DND-41 (cell line): ENCODE data around the gene IPO4.

Experiments used
- ATAC-seq: fragments of 200-7000 bp; cut with Tn5 transposase; 3 replicates; pipeline ENCODE4 v1.9.1; 2021; ENCODE audit warnings: low read depth; ENCODE audit not compliant: insufficient read depth
- DNase-seq: peaks from one replicate; pipeline ENCODE4 v3.0.0-alpha.2; 2020
- H2AFZ ChIP-seq: 2 replicates; pipeline ENCODE4 v1.6.0; 2012; ENCODE audit warnings: low read depth, low read length
- H3K27ac ChIP-seq: 2 replicates; pipeline ENCODE4 v1.5.1; 2012; ENCODE audit warnings: low read length, inconsistent platforms
- H3K27me3 ChIP-seq: fragments of 200-600 bp; sonication (generic); 2 replicates; pipeline ENCODE4 v1.6.0; 2012; ENCODE audit warnings: low read length, mild to moderate bottlenecking, inconsistent platforms; ENCODE audit not compliant: insufficient read depth, poor library complexity
- H3K36me3 ChIP-seq: 2 replicates; pipeline ENCODE4 v1.5.1; 2012; ENCODE audit warnings: low read length, inconsistent platforms; ENCODE audit not compliant: insufficient read depth
- H3K4me1 ChIP-seq: 2 replicates; pipeline ENCODE4 v1.5.1; 2012; ENCODE audit warnings: mild to moderate bottlenecking, low read length; ENCODE audit not compliant: insufficient read depth
- H3K4me2 ChIP-seq: 2 replicates; pipeline ENCODE4 v1.6.0; 2012; ENCODE audit warnings: mild to moderate bottlenecking, moderate library complexity, low read length, inconsistent platforms; ENCODE audit not compliant: insufficient read depth
- H3K4me3 ChIP-seq, 2 experiments: fragments of 200-600 bp in 1 of 2; shearing (Covaris generic) in 1 of 2; 2 replicates each; pipeline ENCODE4 v1.5.1; 2012 to 2016; ENCODE audit warnings: inconsistent platforms in 2 of 2, low read length in 2 of 2, mild to moderate bottlenecking in 2 of 2, low read depth in 1 of 2, moderate library complexity in 1 of 2
- H3K79me2 ChIP-seq: 2 replicates; pipeline ENCODE4 v1.6.0; 2012; ENCODE audit warnings: low read length, inconsistent platforms; ENCODE audit not compliant: insufficient read depth
- H3K9ac ChIP-seq: 2 replicates; pipeline ENCODE4 v1.6.0; 2012; ENCODE audit warnings: low read depth, mild to moderate bottlenecking, inconsistent platforms, low read length, moderate library complexity
- H3K9me3 ChIP-seq: 2 replicates; pipeline ENCODE4 v1.5.1; 2012; ENCODE audit warnings: low read length, moderate library complexity, mild to moderate bottlenecking, inconsistent platforms; ENCODE audit not compliant: insufficient read depth, severe bottlenecking
- H4K20me1 ChIP-seq: 2 replicates; pipeline ENCODE4 v1.6.0; 2012; ENCODE audit warnings: low read length; ENCODE audit not compliant: insufficient read depth
- CTCF ChIP-seq: IDR thresholded peaks from 2 replicates; pipeline ENCODE4 v1.5.1; 2012; ENCODE audit warnings: borderline replicate concordance, low read length, moderate library complexity, mild to moderate bottlenecking; ENCODE audit not compliant: poor library complexity, severe bottlenecking; ENCODE audit errors: extremely low read depth
- EZH2 ChIP-seq: IDR thresholded peaks from 3 replicates; pipeline ENCODE4 v1.6.1; 2012; ENCODE audit warnings: borderline replicate concordance, low read depth, mild to moderate bottlenecking, moderate library complexity, low read length, inconsistent platforms; ENCODE audit not compliant: severe bottlenecking

IPO4 gene

DNA sequence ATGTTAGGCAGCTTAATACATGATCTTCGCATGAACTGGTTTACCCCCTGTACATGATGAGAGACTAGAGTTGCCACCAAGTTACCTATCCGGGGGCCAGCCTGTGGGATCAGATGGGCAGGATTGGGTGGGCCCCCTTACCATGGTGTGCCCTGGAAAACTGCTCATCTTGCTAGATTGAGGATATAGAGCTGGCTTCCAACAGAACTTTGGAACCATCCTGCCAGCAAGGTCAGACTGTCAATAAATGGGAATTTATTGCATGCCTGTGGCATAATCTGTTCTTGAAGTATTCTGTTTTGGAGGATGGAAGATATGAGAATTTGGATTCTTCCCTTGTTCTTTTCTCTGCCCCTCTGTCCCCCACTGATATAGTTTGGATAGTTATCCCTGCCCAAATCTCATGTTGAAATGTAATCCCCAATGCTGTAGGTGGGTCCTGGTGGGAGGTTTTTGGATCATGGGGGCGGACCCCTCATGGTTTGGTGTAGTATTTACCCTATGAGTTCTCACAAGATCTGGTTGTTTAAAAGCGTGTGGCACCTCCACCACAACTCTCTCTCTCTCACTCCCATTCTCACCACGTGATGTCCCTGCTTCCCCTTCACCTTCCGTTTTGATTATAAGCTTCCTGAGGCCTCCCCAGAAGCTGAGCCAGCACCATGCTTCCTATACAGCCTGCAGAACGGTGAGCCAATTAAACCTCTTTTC, 10.4 kb upstream of the IPO4 start:
- H3K4me2 ChIP-seq, result no peak overlapping the region
- no peak for DNase-seq
- peaks cover 28% of the 10 kb centered on the region for H3K36me3 ChIP-seq
- H3K27me3 ChIP-seq, result no peaks in the 10 kb centered on the region
- no peaks in the 10 kb centered on the region for H4K20me1 ChIP-seq
- H3K9ac ChIP-seq, result no peak overlapping the region
- peaks cover 34% of the 10 kb centered on the region for H3K79me2 ChIP-seq
- TF ChIP-seq CTCF, result no peak
- TF ChIP-seq EZH2, result no peak
- peaks cover 27% of the 10 kb centered on the region for H3K4me1 ChIP-seq
- ATAC-seq, result no peak
- no peak overlapping the region for H2AFZ ChIP-seq
- no peak overlapping the region for H3K4me3 ChIP-seq
- no peak overlapping the region for H3K27ac ChIP-seq
- peaks cover 5% of the 10 kb centered on the region for H3K9me3 ChIP-seq

- H4K20me1 ChIP-seq, result no peaks in the 10 kb centered on the region
- no peaks in the 10 kb centered on the region for H3K27me3 ChIP-seq
- no peak for ATAC-seq
- H3K36me3 ChIP-seq, result peaks cover 32% of the 10 kb centered on the region
- H3K4me2 ChIP-seq, result peak overlapping the region; percentile 69; the same call in 1 of the 2 replicates
- H3K4me3 ChIP-seq, result no peak overlapping the region; a peak in 1 of 4 replicates
- H3K9me3 ChIP-seq, result peaks cover 2% of the 10 kb centered on the region
- H3K9ac ChIP-seq, result peak overlapping the region; percentile 96; the same call in 1 of the 2 replicates
- DNase-seq, result no peak
- H3K79me2 ChIP-seq, result peaks cover 48% of the 10 kb centered on the region
- TF ChIP-seq CTCF (no peak), EZH2 (no peak)
- peaks cover 40% of the 10 kb centered on the region for H3K4me1 ChIP-seq
- H2AFZ ChIP-seq, result no peak overlapping the region
- H3K27ac ChIP-seq, result no peak overlapping the region
Measured at GRCh38 chr14:24197056-24197450, 8.4 kb upstream of the IPO4 start.

DNA sequence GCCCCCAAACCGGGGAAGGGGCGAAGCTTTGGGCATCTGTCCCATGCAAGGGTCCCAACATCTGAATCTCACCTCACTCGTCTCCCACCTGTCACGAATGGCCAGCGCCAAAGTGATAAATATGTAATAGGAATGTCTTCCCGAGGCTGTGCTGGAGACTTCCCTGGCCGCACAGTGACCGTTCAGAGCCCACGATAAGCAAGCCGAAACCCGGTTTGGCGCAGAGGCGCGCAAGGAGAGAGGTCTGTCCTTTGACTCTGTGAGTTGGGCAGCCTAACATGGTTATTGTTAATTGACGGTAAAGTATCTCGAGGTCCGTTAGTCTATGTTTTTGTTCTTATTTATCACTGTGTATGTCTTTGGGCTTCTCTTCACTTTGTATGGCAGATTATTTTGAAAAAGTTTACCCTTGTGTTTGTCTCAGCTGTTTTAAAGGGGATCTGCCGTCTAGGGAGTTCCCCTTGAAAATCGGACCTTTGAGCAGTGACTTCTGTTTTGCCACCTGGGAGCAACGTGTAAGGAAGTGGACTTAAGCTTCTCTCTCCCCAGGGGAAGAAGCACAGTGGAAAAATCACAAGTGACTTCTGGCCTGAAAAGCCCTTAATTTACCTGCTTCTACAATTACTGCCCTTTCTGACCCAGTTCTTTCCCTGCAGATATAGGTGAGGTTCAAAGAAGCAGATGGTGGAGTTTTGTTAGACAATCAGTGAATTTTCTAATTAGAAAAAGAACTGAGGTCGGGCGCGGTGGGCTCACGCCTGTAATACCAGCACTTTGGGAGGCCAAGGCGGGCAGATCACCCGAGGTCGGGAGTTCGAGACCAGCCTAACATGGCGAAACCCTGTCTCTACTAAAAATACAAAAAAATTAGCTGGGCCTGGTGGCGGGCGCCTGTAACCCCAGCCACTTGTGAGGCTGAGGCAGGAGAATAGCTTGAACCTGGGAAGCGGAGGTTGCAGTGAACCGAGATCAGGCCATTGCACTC, 7.7 kb upstream of the IPO4 start:
- peak overlapping the region; percentile 69 for H3K4me2 ChIP-seq
- peaks cover 42% of the 10 kb centered on the region for H3K4me1 ChIP-seq
- peaks cover 48% of the 10 kb centered on the region for H3K79me2 ChIP-seq
- H3K27ac ChIP-seq, result peak overlapping the region; percentile 92
- ATAC-seq, result 0 out of 3 replicates have a peak, but pooled peaks have one; percentile 1
- peak overlapping the region; percentile 96 for H3K9ac ChIP-seq
- H3K27me3 ChIP-seq, result no peaks in the 10 kb centered on the region
- no peak for DNase-seq
- TF ChIP-seq EZH2 (no peak), CTCF (no peak)
- H3K4me3 ChIP-seq, result peak overlapping the region; percentile 57 to 68
- H4K20me1 ChIP-seq, result no peaks in the 10 kb centered on the region
- peak overlapping the region; percentile 96 for H2AFZ ChIP-seq
- no peaks in the 10 kb centered on the region for H3K9me3 ChIP-seq
- peaks cover 33% of the 10 kb centered on the region for H3K36me3 ChIP-seq
